ENCODE data around the gene PTGS1. TPM values are rescaled to one million over a fixed set of nuclear protein-coding genes. Genes with fewer than 3 reads are reported as not detected.

PTGS1 gene
- total and polyA plus RNA-seq, 2 of the 13 experiments (the other 11 are each of a cell fraction or from before 2014, with no cell fraction given): 0.07 to 0.08 TPM

GRCh38 chr9:122368642-122369041 is 2.2 kb upstream of the PTGS1 start:
- POLR2A ChIA-PET: no interaction called here
- whole genome bisulfite sequencing (ENCODE audit: low lambda C conversion rate): no CpG with 5 or more reads among the region's 1 CpG

More at GRCh38 chr9:122368642-122369041, 2.2 kb upstream of the PTGS1 start:
- CTCF ChIA-PET (ENCODE audit: low intra/inter-chr PET ratio, low total read pairs): no interaction called here
- FAIRE-seq (no peak), DNase-seq (ENCODE audit: low spot score) (no peak), ATAC-seq (no peak)
- Histone ChIP-seq H3K9me3 (ENCODE audit: low read length) (no peaks in the 10 kb centered on the region), H3K4me3 (replicated peaks in 1 of 3; ENCODE audit: insufficient read depth in 1 of 3, low read depth in 2 of 3, low read length in 3 of 3) (no peak overlapping the region), H3K4me2 (ENCODE audit: low read depth, low read length) (no peak overlapping the region), H4K20me1 (ENCODE audit: insufficient read depth, low read length) (no peaks in the 10 kb centered on the region), H2AFZ (ENCODE audit: low read length) (no peak overlapping the region), H3K27ac (ENCODE audit: extremely low read length, insufficient read depth, low read length) (no peak overlapping the region), H3K9ac (ENCODE audit: insufficient read depth, low read depth, low read length) (no peak overlapping the region), H3K4me1 (ENCODE audit: insufficient read depth, low read length) (0 out of 2 replicates have a peak, but pooled peaks cover 4% of the 10 kb centered on the region), H3K27me3 (ENCODE audit: control insufficient read depth in 1 of 2, insufficient read depth in 2 of 2, low read length in 2 of 2) (peaks cover 0 to 15% of the 10 kb centered on the region in 2 experiments), H3K36me3 (replicated peaks in 1 of 2; ENCODE audit: control insufficient read depth in 1 of 2, insufficient read depth in 2 of 2, low read length in 2 of 2) (no peaks in the 10 kb centered on the region), H3K79me2 (ENCODE audit: insufficient read depth, low read length) (no peaks in the 10 kb centered on the region)
- in situ Hi-C loops (cut with HindIII; ENCODE audit: extremely low pct_ligation_motif_present, low pct_unique_long_range_greater_than_20kb) (loop anchor here (25.0 kb wide), 1 partner anchor 444 kb away; the partner anchor contains the start of gene OR1K1), intact Hi-C loops (cut with micrococcal nuclease; ENCODE audit: unreplicated experiment) (no loop called here)
- BruUV-seq (replicated peaks): no TSS peak
- TF ChIP-seq ZBTB25 (CRISPR knock-in tag; IDR thresholded peaks at IDR 0.05): no peak
- no peak for TF ChIP-seq NFATC3 (CRISPR knock-in tag; IDR thresholded peaks at IDR 0.05)
- no peak for TF ChIP-seq TEF (CRISPR knock-in tag; IDR thresholded peaks at IDR 0.05)
- TF ChIP-seq ZNF317 (CRISPR knock-in tag; IDR thresholded peaks at IDR 0.05): no peak
- no peak for TF ChIP-seq GLI4 (CRISPR knock-in tag; IDR thresholded peaks at IDR 0.05; ENCODE audit: borderline replicate concordance)
- no peak for TF ChIP-seq REXO4 (CRISPR knock-in tag; IDR thresholded peaks at IDR 0.05; ENCODE audit: borderline replicate concordance)
- TF ChIP-seq ZNF784 (CRISPR knock-in tag; IDR thresholded peaks at IDR 0.05; ENCODE audit: borderline replicate concordance): no peak
- TF ChIP-seq MNT (IDR thresholded peaks at IDR 0.05): no peak
- no peak for TF ChIP-seq FOSL2 (CRISPR knock-in tag; IDR thresholded peaks at IDR 0.05)
- TF ChIP-seq CBFB (CRISPR knock-in tag; IDR thresholded peaks at IDR 0.05): no peak
- TF ChIP-seq RBFOX2 (IDR thresholded peaks at IDR 0.05; ENCODE audit: low read depth, low read length): no peak
- no peak for TF ChIP-seq TAF1 (CRISPR knock-in tag; IDR thresholded peaks at IDR 0.05)

All from HepG2 (cell line).